SH-SY5Y (cell line): ENCODE measurements around the gene BDKRB2.

Experiments used
- GATA2 ChIP-seq: IDR thresholded peaks from 2 replicates; pipeline ENCODE4 v1.6.1; 2011; ENCODE audit warnings: mild to moderate bottlenecking, low read depth, low read length
- GATA3 ChIP-seq: IDR thresholded peaks from 2 replicates; pipeline ENCODE4 v1.6.1; 2011; ENCODE audit warnings: low read depth, mild to moderate bottlenecking, low read length, moderate library complexity

- TF ChIP-seq GATA2 (no peak), GATA3 (no peak)
Observed at GRCh38 chr14:96231056-96231455, 26.4 kb downstream of the BDKRB2 start.
